Liver (tissue), 3 donors: ENCODE data around the gene CADM2.

Experiments
- ATF3 ChIP-seq: IDR thresholded peaks from 2 replicates; pipeline ENCODE4 v1.6.1; 2016; ENCODE audit warnings: antibody characterized with exemption
- CTCF ChIP-seq: fragments of 150-350 bp; IDR thresholded peaks from 2 replicates; pipeline ENCODE4 v1.5.1; 2017; ENCODE audit warnings: improper control_type of control experiment, low read depth, low read length; ENCODE audit not compliant: missing input control
- EGR1 ChIP-seq, 2 donors: IDR thresholded peaks; 2 replicates each; pipeline ENCODE4 v1.6.1; 2016 to 2018; ENCODE audit warnings: antibody characterized with exemption in 2 of 2, low read depth in 2 of 2
- HNF4G ChIP-seq: IDR thresholded peaks from 2 replicates; pipeline ENCODE4 v1.6.1; 2016; ENCODE audit warnings: antibody characterized with exemption
- JUND ChIP-seq, 2 donors: IDR thresholded peaks; 2 replicates each; pipeline ENCODE4 v1.6.1; 2016; ENCODE audit warnings: antibody characterized with exemption in 2 of 2
- MAX ChIP-seq: IDR thresholded peaks from 2 replicates; pipeline ENCODE4 v1.6.1; 2016; ENCODE audit warnings: antibody characterized with exemption
- RAD21 ChIP-seq, 2 donors: IDR thresholded peaks; 2 replicates each; pipeline ENCODE4 v1.6.1; 2016; ENCODE audit warnings: antibody characterized with exemption in 2 of 2, mild to moderate bottlenecking in 2 of 2
- REST ChIP-seq: IDR thresholded peaks from 2 replicates; pipeline ENCODE4 v1.6.1; 2016; ENCODE audit warnings: antibody characterized with exemption, mild to moderate bottlenecking
- RXRA ChIP-seq, 2 donors: IDR thresholded peaks; 2 replicates each; pipeline ENCODE4 v1.6.1; 2017 to 2018; ENCODE audit warnings: antibody characterized with exemption in 2 of 2, mild to moderate bottlenecking in 1 of 2
- SP1 ChIP-seq: IDR thresholded peaks from 2 replicates; pipeline ENCODE4 v1.6.1; 2018; ENCODE audit warnings: antibody characterized with exemption, mild to moderate bottlenecking
- YY1 ChIP-seq: IDR thresholded peaks from 2 replicates; pipeline ENCODE4 v1.6.1; 2016; ENCODE audit warnings: antibody characterized with exemption, mild to moderate bottlenecking
- ZBTB33 ChIP-seq: IDR thresholded peaks from 2 replicates; pipeline ENCODE4 v1.6.1; 2016; ENCODE audit warnings: antibody characterized with exemption
- donor health status: healthy.
- donor health status: healthy.

GRCh38 chr3:85041562-85042055 lies 82.8 kb downstream of the CADM2 start:
- TF ChIP-seq MAX (no peak), CTCF (no peak), ZBTB33 (no peak), RAD21 (IDR thresholded peaks at IDR 0.05) (no peak), JUND (IDR thresholded peaks at IDR 0.05) (no peak), REST (no peak), SP1 (no peak), HNF4G (no peak), ATF3 (no peak), YY1 (no peak), EGR1 (IDR thresholded peaks at IDR 0.05; ENCODE audit: low read depth in 2 of 2) (no peak), RXRA (IDR thresholded peaks at IDR 0.05) (no peak)
